HG03460 (cell line): ENCODE data around the gene IL36B.
"Not testable (repeated sequence)": the region's sequence is repeated elsewhere in the genome, so short reads cannot be mapped to it uniquely, and the experiment has no call there.

Source experiments
- ATAC-seq: cut with Tn5 transposase; IDR thresholded peaks from one replicate; pipeline ENCODE4 v1.9.1; 2021; ENCODE audit not compliant: unreplicated experiment

The IL36B gene

DNA sequence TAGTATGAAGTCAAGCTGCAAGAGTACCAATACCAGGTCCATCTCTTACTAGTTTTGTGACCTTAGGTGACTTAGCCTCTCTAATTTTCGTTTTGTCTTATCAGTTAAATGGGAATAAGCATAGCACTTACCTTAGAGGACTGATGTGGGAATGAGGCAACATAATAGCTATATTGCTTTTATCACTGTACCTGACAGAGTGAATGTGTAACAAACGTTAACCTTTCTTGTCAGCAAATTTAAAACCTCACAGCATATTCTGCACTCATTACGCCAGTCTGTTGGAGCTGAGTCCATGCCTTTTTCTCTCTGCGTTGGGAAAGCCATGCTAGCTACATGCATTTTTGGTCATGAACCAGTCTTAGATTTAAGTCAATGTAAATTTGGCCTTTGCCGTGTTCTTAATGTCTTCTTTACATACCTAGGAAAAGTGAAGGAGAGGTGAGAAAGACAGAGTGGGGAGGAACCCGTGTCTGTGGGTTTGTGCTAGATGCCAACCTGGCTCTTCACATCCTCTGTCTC lies at the start of gene IL36B:
Gene IL36B (minus strand): TSS at position 472 of the 522 bp plus-strand sequence.
- ATAC-seq: no peak

GRCh38 chr2:113102133-113102532 lies 49.5 kb upstream of the IL36B start:
- ATAC-seq: no peak

GRCh38 chr2:113098532-113098931 lies 45.9 kb upstream of the IL36B start:
- ATAC-seq: no peak

DNA sequence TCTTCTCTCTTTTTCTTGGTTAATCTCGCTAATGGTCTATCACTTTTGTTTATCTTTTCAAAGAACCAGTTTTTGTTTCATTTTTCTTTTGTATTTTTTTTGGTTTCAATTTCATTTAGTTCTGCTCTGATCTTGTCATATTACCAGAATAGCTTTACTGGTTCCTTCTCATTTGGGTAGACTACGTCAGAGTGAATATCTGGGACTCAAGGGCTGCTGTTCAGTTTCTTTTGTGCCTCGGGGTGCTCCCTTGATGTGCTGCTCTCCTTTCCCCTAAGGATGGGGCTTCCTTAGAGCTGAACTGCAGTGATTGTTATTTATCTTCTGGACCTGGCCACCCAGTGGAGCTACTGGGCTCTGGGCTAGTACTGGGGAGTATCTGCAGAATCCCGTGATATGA lies 45.4 kb upstream of the IL36B start:
- no peak for ATAC-seq

DNA sequence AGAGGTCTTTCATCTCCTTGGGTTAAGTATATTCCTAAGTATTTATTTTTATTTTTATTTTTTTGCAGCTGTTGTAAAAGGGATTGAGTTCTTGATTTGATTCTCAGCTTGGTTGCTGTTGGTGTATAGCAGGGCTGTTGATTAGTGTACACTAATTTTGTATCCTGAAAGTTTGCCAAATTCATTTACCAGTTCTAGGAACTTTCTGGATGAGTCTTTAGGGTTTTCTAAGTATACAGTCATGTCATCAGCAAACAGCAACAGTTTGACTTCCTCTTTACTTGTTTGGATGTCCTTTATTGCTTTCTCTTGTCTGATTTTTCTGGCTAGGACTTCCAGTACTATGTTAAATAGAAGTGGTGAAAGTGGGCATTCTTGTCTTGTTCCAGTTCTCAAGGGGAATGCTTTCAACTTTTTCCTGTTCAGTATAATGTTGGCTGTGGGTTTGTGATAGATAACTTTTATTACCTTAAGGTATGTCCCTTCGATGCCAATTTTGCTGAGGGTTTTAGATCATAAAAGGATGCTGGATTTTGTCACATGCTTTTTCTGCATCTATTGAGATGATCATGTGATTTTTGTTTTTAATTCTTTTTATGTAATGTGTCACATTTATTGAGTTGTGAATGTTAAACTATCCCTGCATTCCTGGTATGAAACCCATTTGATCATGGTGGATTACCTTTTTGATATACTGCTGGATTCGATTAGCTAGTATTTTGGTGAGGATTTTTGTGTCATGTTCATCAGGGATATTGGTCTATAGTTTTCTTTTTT lies 44.4 kb upstream of the IL36B start:
- ATAC-seq: not testable (repeated sequence)

DNA sequence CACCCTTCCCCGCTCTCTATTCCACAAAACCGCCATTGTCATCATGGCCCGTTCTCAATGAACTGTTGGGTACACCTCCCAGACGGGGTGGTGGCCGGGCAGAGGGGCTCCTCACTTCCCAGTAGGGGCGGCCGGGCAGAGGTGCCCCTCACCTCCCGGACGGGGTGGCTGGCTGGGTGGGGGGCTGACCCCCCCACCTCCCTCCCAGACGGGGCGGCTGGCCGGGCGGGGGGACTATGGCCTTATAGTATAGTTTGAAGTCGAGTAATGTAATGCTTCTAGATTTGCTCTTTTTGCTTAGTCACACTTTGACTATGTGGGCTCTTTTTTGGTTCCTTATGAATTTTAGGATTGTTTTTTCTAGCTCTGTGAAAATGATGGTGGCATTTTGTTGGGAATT lies 43.6 kb upstream of the IL36B start:
- ATAC-seq: not testable (repeated sequence)

- no peak for ATAC-seq
Measured at GRCh38 chr2:113093613-113093977, 40.9 kb upstream of the IL36B start.

GRCh38 chr2:113092864-113093612 lies 40.4 kb upstream of the IL36B start:
- ATAC-seq: no peak

GRCh38 chr2:113091231-113091896 lies 38.7 kb upstream of the IL36B start:
- no peak for ATAC-seq

GRCh38 chr2:113089916-113090315 lies 37.2 kb upstream of the IL36B start:
- ATAC-seq: no peak

DNA sequence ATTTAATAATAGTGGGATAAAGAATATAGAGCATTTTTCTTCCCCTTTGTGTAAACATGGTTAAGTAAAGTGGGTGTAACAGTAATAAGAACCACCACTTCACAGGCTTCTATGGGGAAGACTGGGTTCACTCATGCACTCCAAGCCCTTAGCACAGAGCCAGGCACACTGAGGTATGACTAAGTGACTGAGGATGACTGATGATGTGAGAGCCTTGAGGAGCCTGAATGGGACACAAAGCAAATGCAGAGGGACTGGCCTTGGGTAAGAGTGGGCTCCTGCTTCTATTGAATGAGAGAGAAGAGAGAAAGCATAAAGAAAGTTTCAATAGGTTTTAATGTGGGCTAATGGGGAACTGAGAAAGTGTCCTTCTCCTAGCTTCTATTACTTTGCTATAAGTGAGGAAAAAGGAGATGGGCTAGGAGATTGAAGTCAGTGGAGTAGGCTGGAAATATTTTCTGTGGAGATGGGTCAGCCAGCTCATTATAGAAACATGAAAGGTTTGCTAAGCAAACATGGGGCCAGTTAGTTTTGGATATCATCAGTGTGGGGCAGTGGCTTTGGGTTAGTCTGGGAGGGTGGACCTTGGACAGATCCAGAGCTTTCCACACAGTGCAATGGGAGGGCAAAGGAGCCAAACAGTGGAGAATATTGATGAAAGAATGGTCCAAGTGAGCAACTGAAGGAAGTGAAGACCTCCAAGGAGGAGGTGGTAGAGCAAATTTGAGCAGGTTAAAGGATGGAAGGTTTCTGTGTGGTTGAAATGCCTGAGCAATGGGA lies 35.7 kb upstream of the IL36B start:
- no peak for ATAC-seq

DNA sequence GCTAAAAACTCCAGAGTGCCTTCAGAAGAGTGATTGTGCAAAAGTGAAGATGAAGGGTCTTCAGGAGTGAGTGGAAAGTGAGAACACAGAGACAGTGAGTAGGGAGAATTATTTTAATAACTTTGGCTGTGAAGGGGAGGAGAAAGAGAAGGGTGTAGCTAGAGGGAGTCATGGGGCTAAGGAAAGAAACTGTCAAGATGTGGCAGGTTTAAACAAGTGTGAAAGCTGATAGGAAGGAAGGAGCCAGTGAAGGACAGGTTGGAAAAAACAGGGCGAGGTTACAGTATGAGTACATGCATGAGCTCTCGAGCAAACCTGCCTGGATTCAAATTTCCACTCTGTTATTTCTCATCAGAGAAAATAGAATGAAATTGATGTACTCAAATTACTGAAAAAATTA lies 32.9 kb upstream of the IL36B start:
- no peak for ATAC-seq

GRCh38 chr2:113084249-113085000 lies 31.8 kb upstream of the IL36B start:
- ATAC-seq: no peak

DNA sequence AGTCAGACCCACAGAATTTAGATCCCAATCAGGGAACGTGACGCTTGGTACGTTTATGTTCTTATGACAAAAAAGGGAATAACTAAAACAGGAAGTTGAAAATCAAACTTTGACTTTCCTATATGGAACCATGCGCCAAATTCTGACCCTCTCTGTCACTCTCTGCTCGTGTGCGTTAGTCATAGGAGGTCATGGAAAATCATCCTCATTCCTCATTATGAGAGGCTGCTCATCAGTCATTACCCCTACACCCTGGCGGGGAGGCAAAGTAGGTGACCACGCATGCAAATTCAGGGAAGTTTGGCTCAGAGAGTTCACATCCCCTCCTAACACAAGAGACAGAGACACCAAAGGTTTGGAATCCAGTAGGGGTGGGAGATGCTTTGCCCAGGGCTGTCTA lies 30.6 kb upstream of the IL36B start:
- no peak for ATAC-seq

DNA sequence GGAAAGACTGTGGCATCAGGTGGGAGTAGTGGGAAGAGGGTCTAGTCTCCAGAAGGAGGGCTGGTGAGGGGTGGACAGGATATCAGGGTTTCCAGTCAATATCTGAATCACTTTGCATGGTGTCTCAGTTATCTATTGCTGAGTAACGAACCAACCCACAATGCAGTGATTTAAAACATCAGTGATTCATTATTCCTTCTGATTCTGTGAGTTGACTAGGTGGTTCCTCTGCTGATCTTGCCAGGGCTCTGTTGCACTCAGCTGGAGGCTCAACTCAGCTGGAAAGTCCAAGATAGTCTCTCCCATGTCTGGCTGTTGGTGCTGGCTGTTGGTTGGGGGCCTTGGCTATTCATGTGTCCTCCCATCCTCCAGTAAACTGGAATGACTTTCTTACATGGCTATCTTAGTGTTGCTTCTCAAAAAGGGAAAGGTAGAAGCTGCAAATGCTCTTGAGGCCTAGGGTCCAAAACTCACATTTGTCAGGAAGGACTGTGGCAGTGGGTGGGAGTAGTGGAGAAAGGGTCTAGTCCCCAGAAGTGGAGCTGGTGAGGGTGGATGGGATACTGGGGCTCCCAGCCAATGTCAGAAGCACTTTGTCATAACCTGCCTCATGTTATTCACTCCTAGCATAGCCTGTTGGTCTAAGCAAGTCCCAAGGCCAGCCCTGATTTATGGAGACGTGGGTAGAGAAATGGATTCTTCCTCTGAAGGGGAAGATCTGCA lies 29.0 kb upstream of the IL36B start:
- no peak for ATAC-seq

- peak; percentile 54 for ATAC-seq
Measured at GRCh38 chr2:113080134-113080533, 27.5 kb upstream of the IL36B start.

GRCh38 chr2:113079131-113079530 lies 26.5 kb upstream of the IL36B start:
- no peak for ATAC-seq

DNA sequence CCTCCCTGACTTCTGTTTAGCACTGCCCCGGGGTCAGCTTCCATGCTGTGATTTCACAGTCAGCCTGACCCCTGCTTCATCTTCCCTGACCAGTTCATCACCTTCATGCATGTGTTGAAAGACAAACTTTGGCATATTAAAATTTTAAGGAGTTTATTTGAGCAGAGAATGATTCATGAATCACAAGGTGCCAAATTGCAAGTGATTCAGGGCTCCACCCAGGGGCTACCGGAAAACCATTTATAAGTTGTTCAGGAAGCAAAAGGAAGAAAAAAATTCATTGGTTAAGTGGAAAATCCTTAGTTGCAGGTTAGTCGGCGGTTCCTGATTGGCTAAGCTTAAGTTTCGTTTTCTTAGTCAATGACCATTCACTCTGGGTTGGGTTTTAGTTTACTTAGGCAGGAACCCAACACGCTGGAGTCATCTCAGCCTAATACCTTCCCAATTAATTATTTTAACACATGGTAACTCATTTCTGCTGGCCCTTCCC lies 25.7 kb upstream of the IL36B start:
- no peak for ATAC-seq

DNA sequence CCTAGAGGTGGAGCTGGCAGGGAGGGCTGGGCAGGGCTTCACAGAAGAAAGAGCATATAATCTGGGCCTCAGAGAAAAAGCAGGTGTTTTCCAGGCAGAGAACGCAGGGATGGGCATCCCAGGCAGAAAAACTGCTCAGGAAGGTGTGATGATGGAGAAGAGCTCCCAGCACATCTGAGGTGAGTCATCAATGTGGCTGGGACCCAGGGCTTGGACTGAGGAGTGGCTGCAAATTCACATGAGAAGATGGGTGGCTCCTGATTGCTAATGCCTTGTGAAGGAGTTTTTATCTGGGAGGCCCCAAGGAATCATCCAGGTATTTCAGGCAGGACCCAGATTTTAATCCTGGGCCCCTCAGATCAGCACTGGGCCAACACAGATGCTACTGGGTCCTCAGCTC lies 25.3 kb upstream of the IL36B start:
- ATAC-seq: no peak
